ENCODE data around the gene HECW1.

The HECW1 gene

DNA sequence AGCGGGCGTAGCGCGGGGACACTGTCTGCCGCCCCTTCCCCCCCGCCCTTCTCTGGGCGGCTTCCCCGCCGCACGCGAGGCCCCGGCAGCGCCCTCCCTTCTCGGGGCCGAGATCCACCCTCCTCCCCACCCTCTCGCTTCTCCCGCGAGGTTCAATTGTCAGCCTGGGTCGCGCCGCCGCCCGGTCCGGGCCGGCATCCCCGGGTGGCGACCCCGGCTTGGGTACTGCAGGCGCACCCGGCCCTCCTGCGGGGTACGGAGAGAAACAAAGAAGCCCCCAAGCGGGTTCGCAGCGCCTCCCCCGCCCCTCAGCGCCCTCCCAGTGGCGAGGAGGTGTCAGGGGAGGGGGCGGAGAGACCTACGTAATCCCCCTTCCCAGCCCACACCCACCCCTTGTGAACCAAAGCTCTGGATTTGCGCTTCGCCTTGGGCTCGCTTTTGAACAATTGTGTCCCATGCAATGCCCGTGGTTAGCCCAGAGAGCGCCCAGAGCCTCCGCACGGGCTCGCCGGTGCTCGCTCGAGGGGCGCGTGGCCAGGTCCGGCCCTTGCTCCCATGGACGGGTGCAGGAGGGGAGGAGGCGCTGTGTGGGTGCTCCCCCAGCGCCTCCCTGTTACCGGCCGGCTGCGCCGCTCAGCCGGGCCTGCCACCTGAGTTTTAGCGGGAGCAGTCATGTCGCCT lies 634 bp downstream of the HECW1 start:
- no peaks in the 10 kb centered on the region for H3K9me3 ChIP-seq
- no peaks in the 10 kb centered on the region for H3K36me3 ChIP-seq
- H3K4me1 ChIP-seq: peaks cover 0 to 31% (median 21%) of the 10 kb centered on the region in 4 donors
- H3K4me3 ChIP-seq: peak overlapping the region; percentile 17 to 49
- intact Hi-C loops (cut with DNase I; ENCODE audit: low total_unique reads): no loop called here
- H3K27me3 ChIP-seq: peaks cover 5 to 76% of the 10 kb centered on the region in 2 donors
- DNase-seq: no peak
- no peak for TF ChIP-seq CTCF (IDR thresholded peaks at IDR 0.05)
- no peak overlapping the region for H3K27ac ChIP-seq

DNA sequence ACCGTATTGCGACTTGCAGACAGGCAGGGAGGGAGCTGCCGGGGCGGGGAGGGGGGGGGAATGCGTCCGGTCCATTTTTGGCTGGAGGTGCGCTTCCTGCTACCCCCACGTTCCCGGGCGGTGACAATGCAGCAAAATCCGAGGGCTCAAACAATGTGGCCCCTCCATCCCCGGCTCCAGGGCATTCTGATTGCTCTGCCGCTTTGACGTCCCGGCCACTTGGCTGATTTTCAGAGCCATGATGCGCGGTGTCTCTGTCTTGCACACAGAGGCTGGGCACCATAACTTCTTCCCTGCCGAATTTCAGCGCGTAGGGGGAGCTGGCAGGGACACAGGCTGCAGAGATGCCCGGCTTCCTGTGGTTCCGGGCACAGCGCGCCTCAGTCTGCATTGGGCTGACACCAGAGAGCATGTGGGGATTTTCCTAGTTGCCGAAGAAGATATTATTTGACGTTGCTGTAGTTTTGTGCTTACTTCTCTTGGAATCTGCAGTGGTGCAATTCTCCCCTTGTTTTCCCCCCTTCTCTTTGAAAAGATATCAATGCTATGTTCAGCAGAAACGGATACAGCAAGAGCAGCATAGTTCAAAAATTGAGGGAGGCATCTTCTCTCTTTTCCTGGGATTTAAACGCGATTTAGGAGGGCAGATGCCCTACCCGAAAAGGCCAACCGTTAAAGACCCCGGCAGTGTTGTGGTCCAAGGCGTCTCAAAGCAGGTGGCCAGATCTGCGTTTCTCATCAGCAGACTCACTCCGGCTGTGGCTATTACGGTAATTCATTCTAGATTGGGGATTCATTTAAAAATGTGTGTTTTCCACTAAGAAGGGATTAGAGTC lies 1.4 kb downstream of the HECW1 start:
- Histone ChIP-seq H3K36me3 (no peaks in the 10 kb centered on the region), H3K27me3 (peaks cover 5 to 68% of the 10 kb centered on the region in 2 donors), H3K4me3 (peak overlapping the region; percentile 17 to 49), H3K27ac (no peak overlapping the region), H3K4me1 (peaks cover 0 to 31% (median 21%) of the 10 kb centered on the region in 4 donors), H3K9me3 (no peaks in the 10 kb centered on the region)
- no peak for DNase-seq
- intact Hi-C loops (cut with DNase I; ENCODE audit: low total_unique reads): no loop called here
- no peak for TF ChIP-seq CTCF (IDR thresholded peaks at IDR 0.05)

GRCh38 chr7:43114458-43114780 lies 2.0 kb downstream of the HECW1 start:
- Histone ChIP-seq H3K27ac (no peak overlapping the region), H3K36me3 (no peaks in the 10 kb centered on the region), H3K4me1 (peaks cover 0 to 31% (median 21%) of the 10 kb centered on the region in 4 donors), H3K9me3 (no peaks in the 10 kb centered on the region), H3K4me3 (no peak overlapping the region), H3K27me3 (peaks cover 5 to 66% of the 10 kb centered on the region in 2 donors)
- no peak for TF ChIP-seq CTCF (IDR thresholded peaks at IDR 0.05)
- intact Hi-C loops (cut with DNase I; ENCODE audit: low total_unique reads): no loop called here
- no peak for DNase-seq

- TF ChIP-seq CTCF (IDR thresholded peaks at IDR 0.05): no peak
- Histone ChIP-seq H3K4me1 (peaks cover 0 to 28% (median 21%) of the 10 kb centered on the region in 4 donors), H3K27ac (no peak overlapping the region), H3K9me3 (no peaks in the 10 kb centered on the region), H3K27me3 (peaks cover 5 to 70% of the 10 kb centered on the region in 2 donors), H3K36me3 (no peaks in the 10 kb centered on the region), H3K4me3 (no peak overlapping the region)
- no peak for DNase-seq
- intact Hi-C loops (cut with DNase I; ENCODE audit: low total_unique reads): no loop called here
Measured at GRCh38 chr7:43116451-43116850, 4.0 kb downstream of the HECW1 start.

DNA sequence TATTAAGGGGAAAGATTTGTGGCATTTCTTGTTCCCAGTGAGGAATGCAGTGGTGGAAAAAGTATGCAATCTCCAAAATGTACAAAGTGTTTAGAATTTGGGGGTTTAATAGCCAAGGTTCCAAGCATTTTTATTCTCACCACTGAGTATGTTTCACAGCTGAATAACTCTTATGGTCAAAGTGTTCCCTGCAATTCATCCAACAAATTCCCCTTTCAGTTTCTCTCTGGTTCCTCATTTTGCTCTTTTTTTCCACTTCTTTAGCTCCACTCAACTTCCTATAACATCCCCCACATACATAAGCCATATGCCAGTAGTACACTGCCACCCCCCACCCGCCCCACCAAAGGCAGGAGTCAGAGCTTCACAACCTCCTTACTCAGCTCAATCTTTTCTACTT lies 4.6 kb downstream of the HECW1 start:
- Histone ChIP-seq H3K9me3 (no peaks in the 10 kb centered on the region), H3K27me3 (peaks cover 5 to 68% of the 10 kb centered on the region in 2 donors), H3K27ac (no peak overlapping the region), H3K4me1 (peaks cover 0 to 25% (median 21%) of the 10 kb centered on the region in 4 donors), H3K4me3 (no peak overlapping the region), H3K36me3 (no peaks in the 10 kb centered on the region)
- no peak for TF ChIP-seq CTCF (IDR thresholded peaks at IDR 0.05)
- no peak for DNase-seq
- intact Hi-C loops (cut with DNase I; ENCODE audit: low total_unique reads): no loop called here
